ENCODE measurements around the gene SETBP1. TPM values are rescaled to one million over a fixed set of nuclear protein-coding genes. Genes with fewer than 3 reads are reported as not detected.

Gene SETBP1
- total RNA-seq, 4 donors from 2014 or later = 26.2 to 40.8 (median 33.6) TPM

DNA sequence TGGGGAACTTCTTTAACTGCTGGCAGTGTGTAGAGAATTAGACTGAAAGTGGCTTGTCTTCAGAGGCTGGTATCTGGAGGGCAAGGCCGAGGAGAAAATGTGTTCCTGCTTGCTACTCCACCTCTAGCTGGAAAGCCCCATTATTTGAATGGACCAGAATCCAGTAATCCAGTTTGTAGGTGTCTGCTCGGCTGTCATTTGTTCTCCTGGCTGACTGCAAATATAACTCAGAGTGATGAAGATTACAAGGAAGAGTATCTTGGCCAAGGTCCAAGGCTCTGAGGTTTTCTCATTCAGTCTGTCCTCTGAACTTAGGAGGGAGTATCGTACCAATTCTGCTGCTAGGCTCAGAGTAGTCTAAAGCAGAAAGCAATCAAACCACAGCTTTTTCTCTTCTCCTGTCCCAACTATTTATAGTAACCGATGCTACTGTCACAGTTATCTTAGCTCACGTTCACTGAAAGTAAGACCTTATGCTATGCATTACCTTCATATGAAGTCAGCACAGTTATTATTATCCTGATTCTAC is 228.6 kb downstream of the SETBP1 start:
- no peak for TF ChIP-seq EP300 (IDR thresholded peaks at IDR 0.05)
- TF ChIP-seq, protein P1, sequence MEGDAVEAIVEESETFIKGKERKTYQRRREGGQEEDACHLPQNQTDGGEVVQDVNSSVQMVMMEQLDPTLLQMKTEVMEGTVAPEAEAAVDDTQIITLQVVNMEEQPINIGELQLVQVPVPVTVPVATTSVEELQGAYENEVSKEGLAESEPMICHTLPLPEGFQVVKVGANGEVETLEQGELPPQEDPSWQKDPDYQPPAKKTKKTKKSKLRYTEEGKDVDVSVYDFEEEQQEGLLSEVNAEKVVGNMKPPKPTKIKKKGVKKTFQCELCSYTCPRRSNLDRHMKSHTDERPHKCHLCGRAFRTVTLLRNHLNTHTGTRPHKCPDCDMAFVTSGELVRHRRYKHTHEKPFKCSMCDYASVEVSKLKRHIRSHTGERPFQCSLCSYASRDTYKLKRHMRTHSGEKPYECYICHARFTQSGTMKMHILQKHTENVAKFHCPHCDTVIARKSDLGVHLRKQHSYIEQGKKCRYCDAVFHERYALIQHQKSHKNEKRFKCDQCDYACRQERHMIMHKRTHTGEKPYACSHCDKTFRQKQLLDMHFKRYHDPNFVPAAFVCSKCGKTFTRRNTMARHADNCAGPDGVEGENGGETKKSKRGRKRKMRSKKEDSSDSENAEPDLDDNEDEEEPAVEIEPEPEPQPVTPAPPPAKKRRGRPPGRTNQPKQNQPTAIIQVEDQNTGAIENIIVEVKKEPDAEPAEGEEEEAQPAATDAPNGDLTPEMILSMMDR (IDR thresholded peaks at IDR 0.05) = no peak
- TF ChIP-seq POLR2A (IDR thresholded peaks at IDR 0.05) = no peak
- Histone ChIP-seq H3K27me3 (no peaks in the 10 kb centered on the region), H3K9me3 (no peaks in the 10 kb centered on the region), H3K4me1 (peaks cover 0 to 6% (median 0%) of the 10 kb centered on the region in 4 donors), H3K4me3 (no peak overlapping the region), H3K36me3 (no peaks in the 10 kb centered on the region), H3K27ac (no peak overlapping the region)
- peak in 1 of 2 donors; percentile 21 for DNase-seq (ENCODE audit: low spot score in 2 of 2)
- WGBS, 2 donors = 55 to 56% methylated on average over 5 of the region's 5 CpGs

- H3K27me3 ChIP-seq = no peaks in the 10 kb centered on the region
- H3K4me3 ChIP-seq = no peak overlapping the region
- TF ChIP-seq, protein P1 (IDR thresholded peaks at IDR 0.05) = no peak
- TF ChIP-seq POLR2A (IDR thresholded peaks at IDR 0.05) = no peak
- no peaks in the 10 kb centered on the region for H3K9me3 ChIP-seq
- no peak overlapping the region for H3K27ac ChIP-seq
- no peak for DNase-seq (ENCODE audit: low spot score in 2 of 2)
- no peaks in the 10 kb centered on the region for H3K36me3 ChIP-seq
- WGBS, 2 donors = 94 to 96% methylated on average over 4 of the region's 4 CpGs
- peaks cover 0 to 9% (median 0%) of the 10 kb centered on the region in 4 donors for H3K4me1 ChIP-seq
Observed at GRCh38 chr18:44911260-44911659, 230.6 kb downstream of the SETBP1 start.

GRCh38 chr18:44911773-44912172 is 231.1 kb downstream of the SETBP1 start:
- Histone ChIP-seq H3K4me1 (peaks cover 0 to 14% (median 0%) of the 10 kb centered on the region in 4 donors), H3K27me3 (no peaks in the 10 kb centered on the region), H3K36me3 (no peaks in the 10 kb centered on the region), H3K27ac (no peak overlapping the region), H3K4me3 (no peak overlapping the region), H3K9me3 (no peaks in the 10 kb centered on the region)
- 78 to 81% methylated on average over 3 of the region's 3 CpGs for WGBS, 2 donors
- TF ChIP-seq EP300 (IDR thresholded peaks at IDR 0.05) (no peak), POLR2A (IDR thresholded peaks at IDR 0.05) (no peak)
- TF ChIP-seq, protein P1 (IDR thresholded peaks at IDR 0.05) = no peak
- no peak for DNase-seq (ENCODE audit: low spot score in 2 of 2)

- Histone ChIP-seq H3K27ac (no peak overlapping the region), H3K36me3 (no peaks in the 10 kb centered on the region), H3K4me3 (no peak overlapping the region), H3K9me3 (no peaks in the 10 kb centered on the region), H3K4me1 (peaks cover 0 to 25% (median 6%) of the 10 kb centered on the region in 4 donors), H3K27me3 (no peaks in the 10 kb centered on the region)
- TF ChIP-seq EP300 (IDR thresholded peaks at IDR 0.05) (no peak), POLR2A (IDR thresholded peaks at IDR 0.05) (no peak)
- TF ChIP-seq, protein P1 (IDR thresholded peaks at IDR 0.05) = no peak
- 77 to 81% methylated on average over 6 of the region's 6 CpGs for WGBS, 2 donors
- no peak for DNase-seq (ENCODE audit: low spot score in 2 of 2)
Observed at GRCh38 chr18:44912740-44913478, 232.2 kb downstream of the SETBP1 start.

DNA sequence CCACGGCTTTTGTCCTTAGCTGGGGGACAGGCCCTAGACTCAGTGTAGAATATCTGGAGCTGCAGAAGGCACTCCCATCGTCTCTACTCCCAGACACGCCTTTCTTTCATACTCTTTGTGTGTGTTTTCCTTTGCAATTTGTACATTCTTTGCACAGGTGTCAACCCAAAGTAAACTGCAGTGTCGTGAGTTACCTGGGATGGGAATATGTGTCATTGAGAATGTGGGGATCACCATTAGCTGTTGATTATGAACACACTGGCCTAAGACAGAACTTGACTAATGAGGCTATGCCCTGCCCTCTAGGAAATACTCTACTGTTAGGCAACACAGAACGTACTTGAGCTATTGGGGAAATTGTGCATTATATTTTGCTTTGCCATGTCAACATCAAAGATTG is 233.3 kb downstream of the SETBP1 start:
- TF ChIP-seq EP300 (IDR thresholded peaks at IDR 0.05) (no peak), POLR2A (IDR thresholded peaks at IDR 0.05) (no peak)
- TF ChIP-seq, protein P1 (IDR thresholded peaks at IDR 0.05) = no peak
- Histone ChIP-seq H3K4me1 (peaks cover 0 to 30% (median 7%) of the 10 kb centered on the region in 4 donors), H3K27ac (no peak overlapping the region), H3K9me3 (no peaks in the 10 kb centered on the region), H3K4me3 (no peak overlapping the region), H3K36me3 (no peaks in the 10 kb centered on the region), H3K27me3 (no peaks in the 10 kb centered on the region)
- no peak for DNase-seq (ENCODE audit: low spot score in 2 of 2)
- WGBS, 2 donors = 87 to 90% methylated on average over 5 of the region's 5 CpGs
